ENCODE measurements around the gene MAML2.

DNA sequence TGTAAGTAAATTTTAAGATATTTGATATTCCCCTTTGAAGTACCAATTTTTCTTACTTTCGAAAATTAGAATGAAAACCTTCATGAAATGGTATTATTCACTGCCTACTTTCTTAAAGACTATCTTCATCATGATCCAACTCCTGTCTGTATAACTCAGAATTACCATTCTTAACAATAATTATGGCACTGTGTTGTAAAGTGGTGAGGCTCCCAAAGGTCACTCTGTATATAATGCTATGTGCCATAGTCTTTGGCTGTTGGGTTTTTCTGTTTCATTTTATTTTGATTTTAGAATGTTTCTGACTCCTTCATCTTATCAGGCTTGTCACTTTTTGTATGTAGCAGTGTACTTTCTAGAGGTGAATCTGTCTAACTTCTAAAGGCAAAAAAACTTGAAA is 52.4 kb downstream of the MAML2 start:
- TF ChIP-seq CTCF (IDR thresholded peaks at IDR 0.05) = no peak
- TF ChIP-seq POLR2AphosphoS5 (IDR thresholded peaks at IDR 0.05) = no peak
- TF ChIP-seq POLR2A (IDR thresholded peaks at IDR 0.05) = no peak
- no peak for TF ChIP-seq EP300 (IDR thresholded peaks at IDR 0.05)
